DND-41 (cell line): Measurements from ENCODE around the gene PDIA6.
A peak's percentile ranks its signal among the peaks of the same experiment; 100 is the strongest.

Experiments
- ATAC-seq: fragments of 200-7000 bp; cut with Tn5 transposase; 3 replicates; pipeline ENCODE4 v1.9.1; 2021; ENCODE audit warnings: low read depth; ENCODE audit not compliant: insufficient read depth
- DNase-seq: peaks from one replicate; pipeline ENCODE4 v3.0.0-alpha.2; 2020
- H2AFZ ChIP-seq: 2 replicates; pipeline ENCODE4 v1.6.0; 2012; ENCODE audit warnings: low read depth, low read length
- H3K27ac ChIP-seq: 2 replicates; pipeline ENCODE4 v1.5.1; 2012; ENCODE audit warnings: low read length, inconsistent platforms
- H3K27me3 ChIP-seq: fragments of 200-600 bp; sonication (generic); 2 replicates; pipeline ENCODE4 v1.6.0; 2012; ENCODE audit warnings: low read length, mild to moderate bottlenecking, inconsistent platforms; ENCODE audit not compliant: insufficient read depth, poor library complexity
- H3K36me3 ChIP-seq: 2 replicates; pipeline ENCODE4 v1.5.1; 2012; ENCODE audit warnings: low read length, inconsistent platforms; ENCODE audit not compliant: insufficient read depth
- H3K4me1 ChIP-seq: 2 replicates; pipeline ENCODE4 v1.5.1; 2012; ENCODE audit warnings: mild to moderate bottlenecking, low read length; ENCODE audit not compliant: insufficient read depth
- H3K4me2 ChIP-seq: 2 replicates; pipeline ENCODE4 v1.6.0; 2012; ENCODE audit warnings: mild to moderate bottlenecking, moderate library complexity, low read length, inconsistent platforms; ENCODE audit not compliant: insufficient read depth
- H3K4me3 ChIP-seq, 2 experiments: fragments of 200-600 bp in 1 of 2; shearing (Covaris generic) in 1 of 2; 2 replicates each; pipeline ENCODE4 v1.5.1; 2012 to 2016; ENCODE audit warnings: inconsistent platforms in 2 of 2, low read length in 2 of 2, mild to moderate bottlenecking in 2 of 2, low read depth in 1 of 2, moderate library complexity in 1 of 2
- H3K79me2 ChIP-seq: 2 replicates; pipeline ENCODE4 v1.6.0; 2012; ENCODE audit warnings: low read length, inconsistent platforms; ENCODE audit not compliant: insufficient read depth
- H3K9ac ChIP-seq: 2 replicates; pipeline ENCODE4 v1.6.0; 2012; ENCODE audit warnings: low read depth, mild to moderate bottlenecking, inconsistent platforms, low read length, moderate library complexity
- H3K9me3 ChIP-seq: 2 replicates; pipeline ENCODE4 v1.5.1; 2012; ENCODE audit warnings: low read length, moderate library complexity, mild to moderate bottlenecking, inconsistent platforms; ENCODE audit not compliant: insufficient read depth, severe bottlenecking
- H4K20me1 ChIP-seq: 2 replicates; pipeline ENCODE4 v1.6.0; 2012; ENCODE audit warnings: low read length; ENCODE audit not compliant: insufficient read depth
- CTCF ChIP-seq: IDR thresholded peaks from 2 replicates; pipeline ENCODE4 v1.5.1; 2012; ENCODE audit warnings: borderline replicate concordance, low read length, moderate library complexity, mild to moderate bottlenecking; ENCODE audit not compliant: poor library complexity, severe bottlenecking; ENCODE audit errors: extremely low read depth
- EZH2 ChIP-seq: IDR thresholded peaks from 3 replicates; pipeline ENCODE4 v1.6.1; 2012; ENCODE audit warnings: borderline replicate concordance, low read depth, mild to moderate bottlenecking, moderate library complexity, low read length, inconsistent platforms; ENCODE audit not compliant: severe bottlenecking

Gene PDIA6

DNA sequence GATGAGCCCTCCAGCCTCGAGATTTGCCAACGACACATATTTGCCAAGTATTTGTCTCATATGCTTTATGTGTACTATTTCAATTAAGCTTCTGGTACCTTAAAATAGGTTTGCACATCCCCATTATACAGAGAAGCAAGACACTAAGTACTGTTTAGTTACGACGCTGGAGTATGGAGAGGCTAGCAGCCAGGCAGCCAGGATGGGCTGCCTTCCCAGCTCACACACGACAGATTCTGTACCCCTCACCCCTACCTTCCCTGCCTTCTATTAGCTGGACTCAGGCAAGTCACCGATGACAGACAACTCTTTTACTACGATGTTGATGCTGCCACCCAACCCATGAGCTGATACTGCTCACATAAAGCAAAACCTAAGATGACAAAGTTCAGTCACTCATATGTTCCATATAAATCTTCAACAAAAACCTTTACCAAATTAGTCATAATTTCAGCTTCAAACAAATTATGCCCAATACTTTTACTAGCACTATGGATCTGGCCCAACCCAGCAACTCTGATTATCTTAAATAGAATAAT lies 17.0 kb downstream of the PDIA6 start:
- H3K4me3 ChIP-seq, result no peak overlapping the region
- H3K9ac ChIP-seq, result no peak overlapping the region
- ATAC-seq (no peak), DNase-seq (no peak)
- no peak overlapping the region for H2AFZ ChIP-seq
- H3K27ac ChIP-seq, result no peak overlapping the region
- peaks cover 36% of the 10 kb centered on the region for H3K79me2 ChIP-seq
- H3K4me1 ChIP-seq, result no peaks in the 10 kb centered on the region
- H3K36me3 ChIP-seq, result peaks cover 83% of the 10 kb centered on the region
- H3K9me3 ChIP-seq, result no peaks in the 10 kb centered on the region
- H4K20me1 ChIP-seq, result peaks cover 18% of the 10 kb centered on the region; the same call in 1 of the 2 replicates
- no peak for TF ChIP-seq EZH2
- H3K27me3 ChIP-seq, result no peaks in the 10 kb centered on the region
- no peak overlapping the region for H3K4me2 ChIP-seq

GRCh38 chr2:10794876-10795275 lies 17.7 kb downstream of the PDIA6 start:
- Histone ChIP-seq H3K36me3 (peaks cover 85% of the 10 kb centered on the region), H3K4me1 (no peaks in the 10 kb centered on the region), H3K4me3 (no peak overlapping the region), H3K4me2 (no peak overlapping the region), H3K9ac (no peak overlapping the region), H4K20me1 (peaks cover 16% of the 10 kb centered on the region; the same call in 1 of the 2 replicates), H2AFZ (no peak overlapping the region), H3K9me3 (no peaks in the 10 kb centered on the region), H3K27ac (no peak overlapping the region), H3K27me3 (no peaks in the 10 kb centered on the region), H3K79me2 (peaks cover 30% of the 10 kb centered on the region)
- no peak for DNase-seq
- no peak for TF ChIP-seq EZH2
- TF ChIP-seq CTCF, result no peak
- ATAC-seq, result no peak

DNA sequence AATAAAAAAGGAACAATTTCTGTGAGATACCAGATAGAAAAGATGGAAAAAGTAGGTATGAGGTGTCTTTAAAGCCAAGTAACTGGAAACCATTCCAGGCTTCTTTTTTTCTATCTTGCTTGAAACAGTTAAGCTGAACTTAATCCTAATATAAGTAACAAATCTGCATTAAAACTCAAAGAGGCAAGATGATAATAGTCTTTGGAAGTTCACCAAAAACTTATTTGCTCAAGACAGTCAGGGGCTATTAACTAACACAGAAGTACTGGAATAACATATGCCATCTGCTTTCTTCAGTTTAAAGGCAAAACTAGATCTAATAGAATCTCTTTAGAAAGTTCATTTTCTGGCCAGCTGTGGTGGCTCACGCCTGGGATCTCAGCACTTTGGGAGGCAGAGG lies 18.8 kb downstream of the PDIA6 start:
- peaks cover 14% of the 10 kb centered on the region; the same call in 1 of the 2 replicates for H4K20me1 ChIP-seq
- peaks cover 86% of the 10 kb centered on the region for H3K36me3 ChIP-seq
- no peak overlapping the region for H3K4me3 ChIP-seq
- no peak overlapping the region for H3K9ac ChIP-seq
- no peaks in the 10 kb centered on the region for H3K4me1 ChIP-seq
- no peak overlapping the region for H3K4me2 ChIP-seq
- H3K27me3 ChIP-seq, result no peaks in the 10 kb centered on the region
- TF ChIP-seq EZH2 (no peak), CTCF (no peak)
- peaks cover 20% of the 10 kb centered on the region for H3K79me2 ChIP-seq
- no peaks in the 10 kb centered on the region for H3K9me3 ChIP-seq
- no peak overlapping the region for H3K27ac ChIP-seq
- no peak overlapping the region for H2AFZ ChIP-seq
- DNase-seq (no peak), ATAC-seq (no peak)

DNA sequence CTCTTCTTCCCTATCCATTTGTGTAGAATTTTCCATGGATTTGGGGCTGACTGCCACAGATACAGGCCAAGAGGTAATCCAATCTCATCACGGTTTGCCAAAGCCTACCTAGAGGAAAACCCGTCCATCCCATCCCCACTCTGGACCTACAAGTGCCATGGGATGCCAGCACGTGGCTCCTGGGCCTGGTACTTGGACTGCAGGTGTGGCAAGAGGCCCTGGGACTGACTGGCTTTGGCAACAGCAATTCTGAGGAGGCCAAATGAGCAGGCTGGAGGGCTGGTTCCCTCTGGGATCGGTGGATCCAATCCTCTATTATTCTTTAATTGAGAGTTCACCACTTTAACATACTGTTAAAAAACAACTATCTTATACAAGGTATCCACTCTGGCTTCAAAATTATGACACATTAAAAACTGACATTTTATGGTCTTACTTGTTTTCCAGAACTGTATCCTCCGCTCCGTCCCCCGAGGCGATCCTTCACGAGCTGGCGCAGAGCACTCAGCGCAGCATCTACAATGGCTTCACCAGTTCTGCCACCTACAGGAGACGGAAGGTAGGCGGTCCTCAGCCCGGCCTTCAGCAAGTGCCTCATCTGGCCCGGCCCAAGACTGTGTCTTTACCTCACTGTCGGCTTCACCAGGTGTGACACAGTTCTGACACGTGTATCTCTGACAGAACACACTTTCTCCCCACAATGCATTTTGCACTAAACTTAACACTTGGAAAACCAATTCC lies 19.8 kb downstream of the PDIA6 start:
- no peak overlapping the region for H3K4me3 ChIP-seq
- peaks cover 16% of the 10 kb centered on the region for H3K79me2 ChIP-seq
- no peaks in the 10 kb centered on the region for H3K27me3 ChIP-seq
- no peak overlapping the region for H2AFZ ChIP-seq
- TF ChIP-seq EZH2 (no peak), CTCF (peak; percentile 28)
- H3K36me3 ChIP-seq, result peaks cover 88% of the 10 kb centered on the region
- no peaks in the 10 kb centered on the region for H3K4me1 ChIP-seq
- H3K4me2 ChIP-seq, result no peak overlapping the region
- H4K20me1 ChIP-seq, result peaks cover 13% of the 10 kb centered on the region; the same call in 1 of the 2 replicates
- DNase-seq (no peak), ATAC-seq (no peak)
- H3K9me3 ChIP-seq, result no peaks in the 10 kb centered on the region
- no peak overlapping the region for H3K27ac ChIP-seq
- no peak overlapping the region for H3K9ac ChIP-seq
